GM18508 (cell line): Measurements from ENCODE around the gene PER3.

ENCODE experiments used
- ATAC-seq: cut with Tn5 transposase; IDR thresholded peaks from one replicate; pipeline ENCODE4 v1.9.1; 2021; ENCODE audit warnings: moderate number of reproducible peaks; ENCODE audit not compliant: insufficient read depth, unreplicated experiment

The PER3 gene

DNA sequence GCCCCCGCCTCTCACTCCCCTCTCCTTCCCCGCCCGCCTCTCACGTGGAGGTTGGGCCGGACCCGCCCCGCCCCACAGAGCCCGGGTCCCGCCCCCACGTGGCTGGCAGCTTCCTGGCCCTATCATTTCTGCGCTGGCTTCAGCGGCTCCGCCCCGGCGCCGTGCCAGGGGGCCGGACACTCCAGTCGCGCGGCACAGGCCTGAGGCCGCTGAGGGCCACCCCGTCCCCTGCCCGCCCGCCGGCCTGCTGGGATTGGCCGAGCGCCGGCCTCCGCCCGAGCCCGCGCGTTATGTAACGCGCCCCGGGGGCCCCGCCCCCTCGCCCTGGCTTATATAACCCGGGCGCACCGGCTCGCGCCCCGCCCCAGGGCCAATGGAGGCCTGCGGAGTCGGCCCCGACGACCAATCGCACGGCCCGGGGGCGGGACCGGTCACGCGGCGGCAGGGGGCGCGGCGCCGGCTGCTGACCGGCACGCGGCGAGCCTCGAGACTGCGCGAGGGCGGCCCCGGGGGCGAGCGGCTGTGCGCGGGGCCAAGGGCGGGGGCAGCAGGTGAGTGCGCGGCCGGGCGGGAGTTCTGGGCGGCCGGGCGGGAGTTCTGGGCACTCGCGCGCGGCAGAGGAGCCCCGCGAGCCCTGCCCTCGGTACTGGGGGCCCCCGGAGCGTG, at the start of gene PER3:
TSS of gene PER3 (plus strand) at position 466 of the 666 bp plus-strand sequence. CDS start 587 bp downstream, outside the sequence.
- peak; percentile 56 for ATAC-seq

DNA sequence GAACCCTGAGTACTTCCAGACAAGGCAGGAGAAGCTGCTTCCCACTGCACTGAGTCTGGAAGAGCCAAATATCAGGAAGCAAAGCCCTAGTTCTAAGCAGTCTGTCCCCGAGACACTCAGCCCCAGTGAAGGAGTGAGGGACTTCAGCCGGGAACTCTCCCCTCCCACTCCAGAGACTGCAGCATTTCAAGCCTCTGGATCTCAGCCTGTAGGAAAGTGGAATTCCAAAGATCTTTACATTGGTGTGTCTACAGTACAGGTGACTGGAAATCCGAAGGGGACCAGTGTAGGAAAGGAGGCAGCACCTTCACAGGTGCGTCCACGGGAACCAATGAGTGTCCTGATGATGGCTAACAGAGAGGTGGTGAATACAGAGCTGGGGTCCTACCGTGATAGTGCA, 46.0 kb upstream of the PER3 start:
- ATAC-seq = no peak

DNA sequence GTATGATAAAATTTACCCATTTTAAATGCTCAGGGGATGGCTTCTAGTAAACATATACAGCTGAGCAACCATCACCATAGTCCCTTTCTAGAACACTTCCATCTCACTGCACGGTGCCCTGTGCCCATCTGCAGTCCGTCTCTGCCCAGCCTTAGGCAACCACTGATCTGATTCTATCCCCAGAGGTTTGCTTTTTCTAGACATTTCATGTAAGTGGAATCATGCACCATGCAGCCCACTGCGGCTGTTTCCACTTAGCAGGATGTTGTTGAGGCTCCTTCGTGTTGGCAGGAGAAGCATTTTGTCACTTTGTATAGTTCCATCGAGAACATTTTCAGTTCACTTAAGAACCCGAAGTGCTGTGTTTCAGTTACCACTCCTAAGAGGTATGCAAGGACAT, 40.7 kb upstream of the PER3 start:
- ATAC-seq = no peak

DNA sequence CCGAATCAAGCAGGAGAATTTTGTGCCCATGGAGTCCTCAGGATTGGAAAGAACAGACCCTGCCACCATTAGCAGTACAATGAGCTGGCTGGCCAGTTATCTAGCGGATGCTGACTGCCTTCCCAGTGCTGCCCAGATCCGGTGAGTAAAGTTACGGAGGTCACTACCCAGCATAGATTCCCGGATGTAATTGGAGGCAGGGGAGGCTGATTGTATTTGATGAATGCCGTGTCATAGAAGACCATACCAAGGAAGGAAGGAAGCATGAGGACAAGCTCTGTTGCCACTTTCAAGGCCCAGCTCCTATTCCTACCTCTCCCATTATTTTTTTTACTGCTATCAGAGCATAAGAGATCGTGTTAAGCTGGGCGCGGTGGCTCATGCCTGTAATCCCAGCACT, 39.2 kb upstream of the PER3 start:
- no peak for ATAC-seq

DNA sequence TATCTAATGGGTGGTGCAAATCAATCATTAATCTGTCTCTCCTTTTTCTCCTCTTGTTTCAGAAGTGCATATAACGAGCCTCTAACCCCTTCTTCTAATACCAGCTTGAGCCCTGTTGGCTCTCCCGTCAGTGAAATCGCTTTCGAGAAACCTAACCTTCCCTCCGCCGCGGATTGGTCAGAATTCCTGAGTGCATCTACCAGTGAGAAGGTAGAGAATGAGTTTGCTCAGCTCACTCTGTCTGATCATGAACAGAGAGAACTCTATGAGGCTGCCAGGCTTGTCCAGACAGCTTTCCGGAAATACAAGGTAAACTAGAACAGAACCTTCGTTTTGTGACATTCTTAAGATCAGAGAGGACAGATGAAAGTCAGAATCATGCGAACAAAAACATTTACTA, 38.3 kb upstream of the PER3 start:
- ATAC-seq = no peak

DNA sequence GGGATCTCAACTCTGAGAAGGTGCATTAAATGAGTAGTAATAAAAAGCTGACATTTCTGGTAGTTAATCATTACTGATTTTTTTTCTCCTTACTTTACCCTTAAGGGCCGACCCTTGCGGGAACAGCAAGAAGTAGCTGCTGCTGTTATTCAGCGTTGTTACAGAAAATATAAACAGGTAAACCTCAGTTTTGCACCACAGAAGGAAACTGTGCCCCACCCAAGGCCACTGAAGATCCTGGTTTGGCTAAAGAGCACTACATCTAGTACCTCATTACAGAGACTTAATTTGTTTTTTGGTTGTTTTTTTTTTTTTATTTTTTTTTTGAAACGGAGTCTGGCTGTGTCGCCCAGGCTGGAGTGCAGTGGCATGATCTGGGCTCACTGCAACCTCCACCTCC, 36.5 kb upstream of the PER3 start:
- no peak for ATAC-seq

DNA sequence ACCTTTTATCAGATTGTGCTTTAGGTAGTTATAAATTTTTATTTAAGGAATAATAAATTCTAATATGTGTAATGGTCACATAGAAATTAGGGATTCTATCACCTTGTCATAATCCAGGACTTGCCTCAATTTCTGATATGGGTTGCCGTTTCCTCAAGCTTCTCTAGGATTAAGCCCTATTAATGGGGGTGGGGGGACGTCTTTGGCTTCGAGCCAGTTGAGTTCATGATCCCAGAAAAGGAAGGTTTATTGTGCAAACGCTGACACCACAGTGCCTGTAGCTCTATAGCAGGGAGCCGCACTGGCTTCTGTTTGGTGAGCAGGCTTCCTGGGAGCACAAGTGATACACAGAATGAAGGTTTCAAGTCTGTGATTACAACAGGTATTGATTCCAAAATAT, 35.0 kb upstream of the PER3 start:
- ATAC-seq = no peak

DNA sequence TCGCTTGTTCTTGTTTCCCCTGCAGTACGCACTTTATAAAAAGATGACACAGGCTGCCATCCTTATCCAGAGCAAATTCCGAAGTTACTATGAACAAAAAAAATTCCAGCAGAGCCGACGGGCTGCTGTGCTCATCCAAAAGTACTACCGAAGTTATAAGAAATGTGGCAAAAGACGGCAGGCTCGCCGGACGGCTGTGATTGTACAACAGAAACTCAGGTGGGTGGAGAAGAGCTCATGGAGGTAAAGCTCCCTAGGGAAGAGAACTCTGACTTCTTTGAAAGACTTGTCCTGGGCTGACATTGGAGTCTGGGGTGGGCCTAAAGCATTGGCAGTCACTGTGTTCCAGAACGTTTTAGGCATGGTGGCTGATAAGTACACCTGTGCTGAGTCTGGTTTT, 32.9 kb upstream of the PER3 start:
- ATAC-seq = no peak

DNA sequence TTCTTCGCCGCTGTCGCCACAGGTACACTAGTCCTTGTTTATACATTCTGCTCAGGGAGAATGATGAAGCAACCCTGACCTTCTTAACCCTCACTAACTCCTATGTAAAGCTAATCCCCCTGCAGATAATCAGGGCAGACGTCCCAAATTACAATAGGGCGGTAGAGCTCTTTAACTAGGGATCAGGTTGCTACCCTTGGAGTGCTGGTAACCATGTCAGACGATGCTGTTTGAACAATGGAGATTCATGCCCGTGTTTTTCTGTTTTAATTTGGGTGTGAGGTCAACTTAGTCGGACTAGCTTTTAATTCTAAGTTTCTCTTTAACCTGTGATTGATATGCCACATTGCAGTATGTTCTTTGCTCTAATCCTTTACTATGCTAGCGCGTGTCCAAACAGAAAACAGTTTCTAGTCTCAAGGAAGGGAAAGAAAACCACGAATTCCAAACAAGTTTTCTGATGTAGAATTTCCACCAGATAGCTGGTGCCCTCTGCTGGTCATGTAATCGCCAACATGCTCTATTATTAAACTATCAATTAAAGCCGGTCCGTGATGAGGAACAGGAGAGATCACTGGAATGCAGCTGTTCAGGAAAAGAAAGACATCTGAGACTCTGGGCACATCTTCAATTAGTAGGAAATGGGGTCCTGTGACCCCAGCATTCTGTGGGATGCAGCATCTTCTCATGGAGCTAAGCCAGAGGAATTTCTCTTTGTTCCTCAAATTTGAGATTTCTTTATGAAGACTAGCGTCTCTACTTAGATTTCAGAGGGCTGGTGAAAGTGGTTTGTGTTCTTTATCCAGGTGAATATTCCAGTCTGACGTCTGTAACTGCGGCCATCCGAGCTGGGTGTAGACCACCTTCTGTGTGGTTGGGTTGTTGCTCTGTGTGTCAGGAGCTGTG, 31.3 kb upstream of the PER3 start:
- ATAC-seq = no peak

DNA sequence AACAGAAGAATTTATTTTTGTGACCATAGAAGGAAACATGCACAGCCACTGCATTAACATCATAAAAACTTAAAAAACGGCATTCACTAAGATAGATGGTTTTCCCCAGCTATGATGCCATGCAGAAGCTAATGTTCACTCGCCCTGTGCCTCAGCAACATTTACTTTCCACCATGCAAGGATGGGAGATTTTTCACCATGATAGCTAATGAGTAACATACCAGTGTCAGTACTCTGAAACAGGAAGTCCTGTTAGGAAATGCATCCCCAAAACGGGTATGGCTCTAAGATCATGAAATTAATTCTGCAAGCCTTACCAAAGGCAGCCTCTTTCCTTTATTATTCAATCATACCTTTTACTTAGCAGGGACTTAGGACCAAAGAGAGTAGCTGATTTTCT, 30.4 kb upstream of the PER3 start:
- ATAC-seq = no peak

DNA sequence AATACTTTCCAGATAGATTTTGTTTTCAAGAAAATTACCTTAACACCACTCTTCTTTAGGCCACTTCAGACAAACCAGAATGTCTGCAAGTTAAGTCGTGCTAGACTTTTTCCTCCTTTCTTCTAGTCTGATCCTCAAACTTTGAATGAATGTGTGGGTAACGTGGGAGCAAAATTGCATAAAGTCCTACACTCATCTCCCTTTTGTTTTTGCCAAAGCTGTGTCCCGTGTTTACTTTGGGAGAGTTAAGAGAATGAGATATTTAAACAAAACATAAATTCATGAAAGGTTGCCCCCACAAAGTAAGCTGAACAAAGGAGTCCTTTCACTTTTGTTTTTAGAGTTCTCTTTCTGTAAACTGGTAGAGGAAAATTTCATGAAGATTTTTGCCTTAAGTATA, 29.9 kb upstream of the PER3 start:
- no peak for ATAC-seq

DNA sequence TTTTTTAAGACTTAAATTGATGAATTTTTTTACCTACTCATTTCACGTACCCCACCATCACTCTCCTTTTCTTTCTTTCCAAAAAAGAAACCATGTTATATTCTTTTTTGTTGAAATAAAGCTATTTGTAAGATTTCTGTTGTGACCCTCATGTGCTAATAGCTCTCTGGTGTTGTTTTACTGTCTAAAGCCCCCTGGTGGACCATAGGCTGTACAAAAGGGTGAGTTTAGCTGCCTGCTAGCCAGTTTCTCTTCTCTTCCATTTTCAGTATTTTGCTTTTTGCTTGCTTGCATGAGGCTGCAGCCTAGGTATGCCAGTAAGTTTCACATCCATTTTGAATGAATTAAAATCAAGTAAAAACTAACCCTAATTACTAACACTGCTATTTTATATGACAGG, 28.6 kb upstream of the PER3 start:
- ATAC-seq = no peak

DNA sequence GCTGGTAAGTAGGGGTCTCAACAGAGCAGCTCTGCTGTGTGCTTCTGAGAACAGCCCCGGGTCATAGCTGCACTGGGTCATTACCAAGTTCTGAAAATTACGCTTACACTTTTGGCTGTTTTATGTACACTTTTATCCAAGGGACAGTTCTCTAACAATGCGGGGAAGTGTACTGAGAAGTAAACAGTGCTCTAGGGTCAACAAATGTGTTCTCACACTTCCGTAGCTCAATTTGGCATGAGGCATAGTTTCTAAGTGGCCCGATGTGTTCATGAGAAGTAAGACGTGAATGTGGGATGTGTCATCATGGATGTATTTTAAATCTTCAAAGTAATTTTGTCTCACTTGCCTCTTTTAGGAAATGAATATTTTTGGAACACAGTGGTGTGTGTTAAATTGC, 23.8 kb upstream of the PER3 start:
- no peak for ATAC-seq

DNA sequence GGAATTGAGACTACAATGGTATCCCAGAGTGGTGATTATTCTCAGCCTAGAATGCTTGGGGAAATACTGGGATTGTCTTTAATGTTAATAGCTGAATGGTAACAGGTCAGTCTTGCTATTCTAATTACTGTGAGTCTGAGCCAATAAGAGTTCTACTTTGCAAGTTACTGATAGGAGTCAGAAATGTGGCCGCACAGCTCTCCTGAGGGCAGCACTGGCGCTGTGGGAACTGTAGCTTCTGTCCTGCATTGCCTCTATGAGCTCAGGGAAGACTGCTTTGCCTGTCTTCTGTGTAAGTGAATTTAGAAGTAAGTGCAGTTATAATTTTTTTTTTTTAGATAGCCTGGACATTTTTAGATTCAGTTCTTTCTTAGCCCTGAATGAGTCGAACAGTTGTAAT, 23.0 kb upstream of the PER3 start:
- no peak for ATAC-seq

DNA sequence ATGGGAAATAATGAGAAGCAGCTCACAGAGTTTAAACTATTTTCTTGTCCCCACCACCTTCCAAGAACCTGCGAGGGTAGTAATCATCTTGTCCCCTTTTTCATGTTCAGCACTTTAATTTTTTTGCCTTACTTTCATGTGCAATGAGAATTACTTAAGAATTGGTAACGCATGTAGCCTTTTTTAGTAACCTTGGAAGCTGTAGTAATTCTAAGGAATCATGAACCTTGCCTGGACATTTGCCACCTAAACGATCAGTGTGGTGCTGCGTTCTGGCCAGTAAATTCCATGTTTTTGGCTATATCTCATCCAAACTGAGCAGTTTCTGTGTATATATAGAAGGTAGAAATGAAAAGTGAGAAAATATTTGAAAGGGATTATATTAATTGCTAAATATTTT, 16.9 kb upstream of the PER3 start:
- no peak for ATAC-seq

DNA sequence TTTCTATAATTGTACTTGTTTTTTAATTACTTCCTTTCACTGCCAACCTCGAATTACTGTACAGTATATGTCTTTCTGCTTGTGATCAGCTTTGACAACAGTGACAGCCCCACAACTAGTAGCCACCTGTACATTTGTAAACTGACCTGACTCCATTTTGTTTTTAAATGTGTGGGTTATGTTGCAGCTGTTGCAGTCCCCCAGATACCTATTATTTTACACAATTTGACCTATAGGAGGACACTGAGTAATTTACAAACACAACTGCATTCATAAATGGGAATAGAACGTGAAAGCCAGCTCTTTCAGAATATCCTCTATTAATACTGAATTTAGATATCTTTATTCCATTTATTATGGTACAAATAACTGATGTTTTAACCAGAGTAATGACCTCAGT, 15.5 kb upstream of the PER3 start:
- ATAC-seq = no peak

DNA sequence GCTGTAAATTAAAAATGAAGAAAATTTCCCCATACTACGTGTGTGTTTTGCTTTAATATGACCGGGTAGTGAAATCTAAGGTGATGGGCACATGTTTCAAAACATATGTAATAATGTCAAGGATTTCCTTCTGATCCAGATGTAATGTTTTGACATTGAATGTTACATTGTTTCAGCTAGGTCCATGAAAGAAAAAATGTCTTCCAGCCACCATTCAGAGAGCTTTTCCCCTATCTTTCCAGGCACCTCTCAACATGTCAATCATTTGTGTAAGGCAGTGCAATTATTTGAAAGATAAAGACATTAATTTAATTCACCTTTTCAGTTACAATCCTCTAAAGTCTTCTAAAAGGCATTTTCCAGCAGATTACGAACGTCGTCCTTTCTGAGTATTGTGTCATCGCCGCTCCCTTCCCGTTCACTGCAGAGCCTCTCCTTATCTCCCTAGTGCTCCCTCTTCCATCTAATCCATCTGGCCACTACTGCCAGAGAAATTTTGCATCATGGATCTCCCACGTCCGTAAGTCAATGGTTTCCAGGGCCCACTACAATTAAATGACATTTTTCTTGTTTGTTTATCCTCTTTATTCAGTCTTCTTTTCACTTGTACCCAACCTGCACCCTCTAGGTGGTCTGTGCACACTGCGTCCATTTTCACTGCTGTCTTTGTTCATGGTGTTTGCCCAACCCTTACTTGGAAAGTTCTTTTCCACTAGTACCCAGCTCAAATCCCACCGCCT, 14.2 kb upstream of the PER3 start:
- ATAC-seq = no peak

DNA sequence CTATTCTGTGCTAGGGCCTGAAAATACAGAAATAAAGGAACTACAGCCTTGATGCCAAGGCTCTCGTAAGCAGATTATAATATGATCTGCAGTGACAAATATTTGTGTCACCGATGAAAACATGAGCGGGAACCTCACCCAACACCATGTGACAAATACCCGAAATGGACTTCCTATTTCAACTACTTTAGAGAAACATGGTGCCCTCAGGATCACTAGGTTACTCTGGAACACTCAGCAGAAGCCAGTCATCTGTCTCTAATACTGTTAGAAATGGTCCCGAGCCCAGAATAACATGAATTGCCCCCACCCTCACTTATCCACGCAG, 13.5 kb upstream of the PER3 start:
- no peak for ATAC-seq

DNA sequence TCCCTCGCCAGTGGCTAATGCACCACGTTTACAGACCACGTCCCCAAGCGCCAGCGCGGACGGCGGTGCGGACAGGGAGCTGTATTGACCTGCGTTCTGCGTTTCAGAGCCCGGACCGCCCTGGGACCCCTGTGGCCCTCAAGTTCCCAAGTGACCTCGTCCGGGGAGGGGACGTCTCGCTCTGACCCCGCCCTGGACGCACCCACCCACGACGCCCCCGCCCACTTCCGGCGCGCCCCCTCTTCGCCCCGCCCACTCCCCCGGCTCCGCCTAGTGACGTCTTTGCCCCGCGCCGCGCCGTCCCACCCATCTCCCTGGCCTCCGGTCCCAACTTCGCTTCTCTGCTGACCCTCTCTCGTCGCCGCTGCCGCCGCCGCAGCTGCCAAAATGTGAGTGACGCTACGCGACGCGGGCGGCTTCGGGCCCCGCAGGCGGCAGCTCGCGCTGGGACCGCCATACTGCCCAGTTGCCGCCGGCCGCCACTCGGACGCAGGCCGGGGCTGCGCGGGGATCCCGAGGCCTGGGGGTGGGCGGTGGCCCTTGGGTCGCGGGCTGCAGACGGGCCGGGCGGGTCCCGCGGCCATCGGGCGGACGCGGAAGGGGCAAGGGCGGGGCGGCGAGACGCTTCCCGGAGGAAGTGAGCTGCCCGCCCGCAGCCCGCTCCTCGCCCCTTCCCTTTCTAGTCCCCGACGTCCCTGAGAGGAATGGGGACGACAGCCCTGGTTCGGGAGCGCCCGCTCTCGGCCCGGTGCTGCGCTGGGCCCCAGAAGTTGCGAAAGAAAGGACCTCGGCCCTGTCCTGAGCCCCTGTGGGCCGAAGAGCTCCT, 12.9 kb upstream of the PER3 start, which contains the start of gene VAMP3:
TSS of gene VAMP3 (plus strand) at position 300 of the 826 bp plus-strand sequence. CDS start at position 388, 88 bp downstream.
- no peak for ATAC-seq

DNA sequence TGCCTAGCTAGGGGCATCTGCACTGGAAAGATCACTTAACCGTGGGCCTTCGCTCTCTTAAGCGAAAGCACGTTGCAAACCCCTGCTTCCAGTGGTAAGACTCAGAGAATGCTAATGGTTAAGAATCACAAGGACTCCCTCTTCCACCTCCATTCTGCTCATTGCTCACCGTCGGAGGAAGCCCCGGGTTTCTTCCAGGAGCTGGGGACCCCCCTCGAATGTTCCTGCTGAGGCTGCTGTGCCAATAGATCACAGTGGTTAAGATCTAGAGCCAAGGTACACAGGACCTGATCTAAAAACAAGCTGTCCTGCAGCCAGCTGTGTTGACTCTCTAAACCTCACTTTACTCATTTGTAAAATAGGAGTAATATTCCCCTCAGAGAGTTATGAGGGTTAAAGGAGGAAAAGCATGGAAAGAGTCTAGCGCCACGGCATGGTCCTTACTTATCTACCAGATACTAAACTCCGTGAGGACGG, 12.2 kb upstream of the PER3 start:
- ATAC-seq = no peak
